Parathyroid adenoma (tissue), 2 donors: ENCODE results near the gene RHOH.

Experiments
- H2AFZ ChIP-seq: fragments of 300-600 bp; sonication (generic); one replicate; pipeline ENCODE4 v1.7.0; 2017; ENCODE audit warnings: antibody characterized with exemption, mild to moderate bottlenecking
- H3K27ac ChIP-seq: fragments of 300-600 bp; sonication (generic); one replicate; pipeline ENCODE4 v1.7.0; 2017
- H3K27me3 ChIP-seq: fragments of 300-600 bp; sonication (generic); one replicate; pipeline ENCODE4 v1.7.0; 2017; ENCODE audit warnings: low read length; ENCODE audit not compliant: control insufficient read depth, insufficient read depth
- H3K36me3 ChIP-seq: fragments of 300-600 bp; sonication (generic); one replicate; pipeline ENCODE4 v1.7.0; 2017; ENCODE audit warnings: low read length; ENCODE audit not compliant: control insufficient read depth, insufficient read depth
- H3K4me1 ChIP-seq: fragments of 300-600 bp; sonication (generic); one replicate; pipeline ENCODE4 v1.7.0; 2017; ENCODE audit warnings: control low read depth
- H3K4me2 ChIP-seq: fragments of 300-600 bp; sonication (generic); one replicate; pipeline ENCODE4 v1.7.0; 2017; ENCODE audit warnings: low read length
- H3K4me3 ChIP-seq: fragments of 300-600 bp; sonication (generic); one replicate; pipeline ENCODE4 v1.7.0; 2017; ENCODE audit warnings: low read depth, low read length
- H3K79me2 ChIP-seq: fragments of 300-600 bp; sonication (generic); one replicate; pipeline ENCODE4 v1.7.0; 2017; ENCODE audit warnings: control low read depth
- H3K9ac ChIP-seq: fragments of 300-600 bp; sonication (generic); one replicate; pipeline ENCODE4 v1.7.0; 2017; ENCODE audit warnings: mild to moderate bottlenecking
- H3K9me3 ChIP-seq: fragments of 300-600 bp; sonication (generic); one replicate; pipeline ENCODE4 v1.7.0; 2017; ENCODE audit warnings: low read length; ENCODE audit not compliant: control insufficient read depth
- CTCF ChIP-seq: fragments of 300-600 bp; sonication (generic); IDR thresholded peaks from one replicate; pipeline ENCODE4 v1.7.0; 2017; ENCODE audit warnings: antibody characterized with exemption, mild to moderate bottlenecking
- donor health status: primary hyperparathyroidism.

The RHOH gene

GRCh38 chr4:40264995-40265909 is 68.4 kb downstream of the RHOH start:
- no peaks in the 10 kb centered on the region for H3K79me2 ChIP-seq
- no peak overlapping the region for H3K4me2 ChIP-seq
- H3K27ac ChIP-seq, result no peak overlapping the region
- H3K27me3 ChIP-seq, result no peaks in the 10 kb centered on the region
- no peak overlapping the region for H3K4me3 ChIP-seq
- no peak for TF ChIP-seq CTCF
- no peak overlapping the region for H3K9ac ChIP-seq
- H3K36me3 ChIP-seq, result no peaks in the 10 kb centered on the region
- no peaks in the 10 kb centered on the region for H3K4me1 ChIP-seq
- H2AFZ ChIP-seq, result no peak overlapping the region
- no peaks in the 10 kb centered on the region for H3K9me3 ChIP-seq

GRCh38 chr4:40265910-40266274 is 69.1 kb downstream of the RHOH start:
- H3K27me3 ChIP-seq, result no peaks in the 10 kb centered on the region
- H3K4me1 ChIP-seq, result no peaks in the 10 kb centered on the region
- H3K9ac ChIP-seq, result no peak overlapping the region
- H3K36me3 ChIP-seq, result no peaks in the 10 kb centered on the region
- H3K4me3 ChIP-seq, result no peak overlapping the region
- no peaks in the 10 kb centered on the region for H3K79me2 ChIP-seq
- H2AFZ ChIP-seq, result no peak overlapping the region
- TF ChIP-seq CTCF, result no peak
- H3K4me2 ChIP-seq, result no peak overlapping the region
- no peak overlapping the region for H3K27ac ChIP-seq
- no peaks in the 10 kb centered on the region for H3K9me3 ChIP-seq

GRCh38 chr4:40269133-40269532 is 72.3 kb downstream of the RHOH start:
- Histone ChIP-seq H3K9me3 (no peaks in the 10 kb centered on the region), H3K27ac (no peak overlapping the region), H2AFZ (no peak overlapping the region), H3K79me2 (no peaks in the 10 kb centered on the region), H3K4me1 (no peaks in the 10 kb centered on the region), H3K9ac (no peak overlapping the region), H3K4me3 (no peak overlapping the region), H3K27me3 (no peaks in the 10 kb centered on the region), H3K4me2 (no peak overlapping the region), H3K36me3 (no peaks in the 10 kb centered on the region)
- TF ChIP-seq CTCF, result no peak

- Histone ChIP-seq H3K9me3 (no peaks in the 10 kb centered on the region), H3K36me3 (no peaks in the 10 kb centered on the region), H3K27me3 (no peaks in the 10 kb centered on the region), H3K4me1 (no peaks in the 10 kb centered on the region), H3K27ac (no peak overlapping the region), H3K79me2 (no peaks in the 10 kb centered on the region), H3K4me3 (no peak overlapping the region), H3K4me2 (no peak overlapping the region), H3K9ac (no peak overlapping the region), H2AFZ (no peak overlapping the region)
- no peak for TF ChIP-seq CTCF
Measured at GRCh38 chr4:40270609-40271008, 73.8 kb downstream of the RHOH start.
